Stimulated activated CD4-positive, alpha-beta T cell treated with anti-CD3 and anti-CD28 coated beads, Interleukin-4, amount 100 ng/mL, for 48 hours (primary cell): ENCODE data around the gene TBC1D5.

ENCODE experiments used
- DNase-seq, 2 donors: peaks; one replicate each; pipeline ENCODE4 v3.0.0-alpha.2; 2020; ENCODE audit warnings: low read depth in 2 of 2

The TBC1D5 gene

DNA sequence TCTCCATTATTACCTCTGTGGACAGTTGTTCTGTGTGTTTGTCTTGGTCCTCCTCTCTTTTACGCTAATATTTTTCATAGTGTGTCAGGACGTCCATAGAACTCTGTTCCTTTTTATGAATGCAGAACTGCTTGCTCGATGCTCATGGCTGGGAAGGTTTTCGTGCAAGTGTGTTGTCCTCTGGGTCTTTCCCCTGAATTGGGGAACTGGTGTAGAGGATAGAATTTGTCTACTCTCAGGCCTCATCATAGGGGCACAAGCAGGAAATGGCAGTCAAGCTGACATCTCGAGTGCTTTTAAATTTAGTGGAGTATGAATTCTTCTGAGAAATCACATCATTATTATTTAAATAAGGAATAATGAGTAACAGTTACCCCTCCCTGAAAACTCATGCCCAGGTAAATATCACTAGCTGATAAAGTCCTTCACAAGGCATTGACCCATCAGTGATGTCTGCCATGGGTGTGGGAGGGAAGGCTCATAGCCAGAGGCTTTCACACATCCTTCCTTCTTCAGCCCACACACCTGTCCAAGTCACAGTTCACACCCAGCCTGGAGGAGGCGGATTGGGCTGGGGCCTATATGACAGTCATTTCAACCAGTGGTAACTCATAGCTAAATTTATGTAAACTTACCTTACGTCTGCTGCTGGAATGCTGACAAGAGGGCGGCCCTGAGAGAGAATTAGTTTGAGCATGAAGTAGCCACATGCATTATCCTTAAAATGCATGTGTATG, 631.6 kb downstream of the TBC1D5 start:
- no peak for DNase-seq
